GM21423 (cell line): ENCODE data around the gene MATN4.

Experiments used
- ATAC-seq: cut with Tn5 transposase; IDR thresholded peaks from one replicate; pipeline ENCODE4 v1.9.1; 2021; ENCODE audit warnings: mild to moderate bottlenecking, moderate library complexity; ENCODE audit not compliant: unreplicated experiment

Gene MATN4

DNA sequence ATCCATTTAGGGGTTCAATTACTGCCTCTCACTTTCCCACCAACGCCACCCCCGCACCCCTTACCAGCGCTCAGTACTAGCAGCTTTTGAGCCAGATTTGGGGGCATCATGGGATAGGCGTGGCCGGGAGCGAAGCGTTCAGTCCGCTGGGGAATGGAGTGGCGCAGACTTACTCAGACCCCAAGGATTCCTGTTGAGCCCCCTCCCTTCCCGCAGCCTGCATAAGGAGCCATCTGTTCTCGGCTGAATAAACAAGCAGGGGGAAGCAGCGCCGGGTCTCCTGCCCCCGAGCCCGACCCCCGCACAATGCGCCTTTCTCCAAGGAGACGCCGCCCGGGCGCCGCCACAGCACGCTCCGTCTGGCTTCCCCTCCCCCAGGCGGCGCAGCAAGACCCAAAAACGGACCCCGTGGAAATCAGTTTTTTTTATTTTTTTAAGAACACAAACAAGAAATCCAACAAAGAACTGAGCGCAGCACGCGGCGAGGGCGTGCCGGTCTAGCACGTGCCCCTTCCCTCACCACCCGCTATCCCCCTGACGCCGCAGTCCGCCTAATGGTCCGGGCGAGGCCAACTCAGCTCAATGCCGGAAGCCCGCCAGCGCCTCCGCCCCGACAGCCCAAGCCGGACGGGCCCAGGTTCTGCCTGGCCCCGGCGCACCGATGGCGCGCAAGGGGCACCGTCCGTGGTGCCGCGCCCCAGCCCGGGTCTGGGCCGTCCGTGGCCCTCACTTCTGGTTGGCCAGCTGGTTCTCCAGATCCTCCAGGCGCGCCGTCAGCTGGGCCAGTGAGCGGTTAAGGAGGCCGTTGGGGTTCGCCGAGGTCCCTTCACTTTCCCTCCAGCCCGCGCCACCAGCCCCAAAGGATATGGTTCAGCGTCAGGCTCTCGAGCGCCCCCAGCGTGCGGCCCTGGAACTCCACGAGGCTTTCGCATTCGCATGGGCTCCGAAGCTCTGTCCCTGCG lies 14.8 kb downstream of the MATN4 start:
- peak; percentile 52 for ATAC-seq

DNA sequence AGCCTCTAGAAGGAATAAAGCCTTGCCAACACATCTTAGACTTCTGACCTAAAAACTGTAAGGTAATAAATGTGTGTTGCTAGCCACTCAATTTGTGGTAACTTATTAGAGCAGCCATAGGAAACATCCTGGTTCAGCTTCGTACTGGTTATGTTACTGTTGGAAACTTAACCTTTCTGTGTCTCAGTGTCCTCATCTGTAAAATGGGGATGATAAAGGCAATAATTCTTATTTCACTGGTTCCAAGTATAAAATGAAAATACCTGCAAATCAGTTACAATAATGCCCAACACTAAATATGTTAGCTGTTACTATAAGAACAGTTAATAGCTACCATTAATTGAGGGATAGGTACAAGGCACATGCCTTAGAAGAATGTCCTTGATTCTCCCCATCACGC lies 15.8 kb downstream of the MATN4 start:
- no peak for ATAC-seq

DNA sequence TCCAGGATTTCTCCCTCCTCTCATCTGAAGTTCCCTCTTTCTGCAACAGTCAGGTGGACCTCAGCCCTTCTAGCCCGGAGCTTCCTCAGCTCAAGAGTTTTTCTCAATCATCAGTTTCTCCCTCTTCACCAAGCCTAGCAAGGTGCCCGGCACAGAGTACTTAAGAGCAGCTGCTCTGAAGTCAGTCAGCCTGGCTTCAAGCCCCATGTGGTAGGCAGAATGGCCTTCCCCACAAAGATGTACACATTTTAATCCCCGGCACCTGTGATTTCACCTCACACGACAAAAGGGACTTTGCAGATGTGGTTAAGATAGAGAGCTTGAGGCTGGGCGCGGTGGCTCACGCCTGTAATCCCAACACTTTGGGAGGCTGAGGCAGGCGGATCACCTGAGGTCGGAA lies 16.6 kb downstream of the MATN4 start:
- ATAC-seq, result no peak

DNA sequence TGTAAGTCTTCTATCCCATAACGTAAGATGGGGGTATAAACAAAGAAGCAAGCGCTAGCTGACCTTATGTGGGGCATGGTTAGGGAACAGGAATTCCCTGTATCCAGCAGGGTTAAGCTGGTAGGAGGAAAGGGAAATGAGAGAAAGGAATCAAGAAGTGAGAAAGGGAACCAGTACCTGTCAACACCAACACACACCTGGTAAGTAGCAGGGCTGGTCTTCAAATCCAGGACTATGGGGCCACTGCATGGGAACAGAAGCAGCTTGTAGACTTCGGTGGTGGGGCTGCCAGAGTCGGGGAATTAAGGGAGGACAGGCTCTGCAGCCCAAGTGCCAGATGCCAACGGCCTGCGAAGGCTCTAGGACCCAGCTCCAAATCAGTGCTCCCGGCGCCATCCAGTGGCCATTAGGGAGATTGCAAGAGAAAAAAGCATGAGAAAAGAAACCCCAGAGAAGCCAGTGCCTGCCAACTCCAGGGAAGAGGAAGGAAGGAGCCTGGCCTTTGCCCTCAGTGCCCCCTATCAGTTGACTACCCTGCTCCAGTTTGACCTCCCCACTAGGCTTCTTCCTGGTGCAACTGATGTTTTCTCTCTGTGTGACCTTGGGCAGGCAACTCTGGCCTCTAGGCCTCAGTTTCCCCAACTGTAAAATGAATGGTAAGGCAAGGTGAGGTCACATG lies 17.3 kb downstream of the MATN4 start:
- ATAC-seq, result no peak

DNA sequence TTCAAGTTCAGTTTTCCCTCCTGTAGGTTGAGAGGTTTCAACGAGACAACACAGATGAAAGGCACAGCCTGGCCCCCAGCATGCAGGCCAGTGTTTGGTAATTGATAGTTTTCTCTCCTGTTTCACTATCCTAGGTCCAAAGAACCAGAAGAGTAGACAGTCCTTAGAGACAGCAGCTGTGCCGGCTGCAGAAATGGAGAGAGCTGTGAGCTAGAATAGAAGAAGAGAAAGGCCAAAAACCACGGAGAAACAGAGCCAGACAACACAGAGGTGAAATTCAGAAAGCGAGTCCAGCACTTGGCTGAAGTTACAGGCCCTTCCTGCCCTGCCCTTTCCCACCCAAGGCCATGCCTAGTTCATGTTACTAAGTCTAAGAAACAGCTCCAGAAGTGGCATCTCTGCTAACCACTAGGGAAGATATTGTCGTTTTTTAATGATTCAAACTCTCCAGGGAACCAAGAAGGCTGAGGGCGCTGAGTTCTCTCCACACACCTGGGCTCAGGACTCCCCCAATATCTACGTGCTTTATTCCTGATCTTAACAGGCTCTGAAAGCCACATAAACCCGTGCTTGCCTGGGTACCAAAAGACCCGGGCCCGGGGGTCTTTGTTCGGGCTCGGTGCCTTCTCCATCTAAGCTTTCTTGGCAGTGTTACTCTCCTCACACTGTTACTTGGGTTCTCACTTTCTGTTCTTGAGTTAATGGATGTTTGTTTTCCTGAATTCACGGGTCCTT lies 18.0 kb downstream of the MATN4 start:
- no peak for ATAC-seq

DNA sequence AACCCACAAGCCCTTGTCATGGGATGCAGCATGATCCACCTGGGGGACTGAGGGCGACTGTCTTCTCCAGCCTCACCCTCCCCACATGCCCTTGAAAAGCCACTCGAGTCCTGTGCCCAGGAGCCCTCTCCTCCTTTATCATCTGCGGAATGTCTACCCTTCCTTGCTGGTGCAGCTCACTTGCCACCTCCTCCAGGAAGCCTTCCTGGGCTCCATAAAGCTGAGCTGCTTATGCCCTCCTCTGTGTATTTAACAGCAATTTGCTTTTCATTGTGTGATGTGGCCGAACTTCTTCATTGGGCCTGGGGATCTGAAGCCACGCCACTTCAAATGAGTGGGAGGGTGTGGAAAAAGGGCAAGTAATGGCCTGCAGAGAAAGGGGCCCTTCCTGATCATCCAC lies 19.2 kb downstream of the MATN4 start:
- no peak for ATAC-seq

DNA sequence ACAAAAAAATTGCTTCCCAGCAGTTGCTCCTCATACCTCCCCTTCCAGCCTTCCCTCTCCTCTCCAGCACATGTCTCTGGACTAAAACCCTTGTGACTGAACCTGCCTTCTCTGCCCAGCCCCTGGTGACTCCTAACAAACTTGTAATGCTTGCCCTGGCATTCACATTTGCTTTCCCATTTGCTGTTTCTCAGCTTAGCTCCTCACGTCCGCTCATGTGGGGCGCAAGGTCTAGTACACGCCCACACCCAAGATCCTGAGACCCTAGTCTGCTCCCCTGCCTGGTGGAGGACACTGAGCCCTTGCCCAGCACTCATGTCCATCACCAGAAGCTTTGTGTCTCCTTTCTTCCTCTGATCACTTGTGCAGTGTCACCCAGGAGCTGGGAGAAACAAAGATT lies 19.7 kb downstream of the MATN4 start:
- ATAC-seq, result no peak

DNA sequence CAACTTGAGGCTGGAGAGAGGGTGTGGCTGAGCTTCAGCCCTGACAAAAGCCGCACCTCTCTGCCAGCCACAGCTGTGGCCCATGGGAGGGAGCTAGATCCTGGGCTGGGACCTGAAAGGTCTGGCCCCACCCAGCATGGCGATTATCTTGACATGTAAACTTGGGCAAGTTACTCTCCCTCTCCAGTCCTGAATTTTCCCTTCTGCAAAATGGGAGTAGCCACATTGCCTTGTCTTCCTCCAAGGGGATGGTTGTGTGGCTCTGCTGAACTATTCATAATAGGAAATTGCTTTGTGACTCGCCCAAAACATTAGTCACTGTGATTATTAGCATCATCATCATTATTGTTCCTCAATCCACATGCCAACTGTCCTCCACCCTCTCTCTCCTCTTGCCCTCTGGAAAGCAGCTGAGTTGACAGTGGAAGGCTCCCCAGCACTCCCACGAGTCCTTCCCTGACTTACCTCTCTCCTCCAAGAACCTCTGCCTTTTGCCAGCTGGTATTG lies 24.5 kb downstream of the MATN4 start:
- no peak for ATAC-seq

DNA sequence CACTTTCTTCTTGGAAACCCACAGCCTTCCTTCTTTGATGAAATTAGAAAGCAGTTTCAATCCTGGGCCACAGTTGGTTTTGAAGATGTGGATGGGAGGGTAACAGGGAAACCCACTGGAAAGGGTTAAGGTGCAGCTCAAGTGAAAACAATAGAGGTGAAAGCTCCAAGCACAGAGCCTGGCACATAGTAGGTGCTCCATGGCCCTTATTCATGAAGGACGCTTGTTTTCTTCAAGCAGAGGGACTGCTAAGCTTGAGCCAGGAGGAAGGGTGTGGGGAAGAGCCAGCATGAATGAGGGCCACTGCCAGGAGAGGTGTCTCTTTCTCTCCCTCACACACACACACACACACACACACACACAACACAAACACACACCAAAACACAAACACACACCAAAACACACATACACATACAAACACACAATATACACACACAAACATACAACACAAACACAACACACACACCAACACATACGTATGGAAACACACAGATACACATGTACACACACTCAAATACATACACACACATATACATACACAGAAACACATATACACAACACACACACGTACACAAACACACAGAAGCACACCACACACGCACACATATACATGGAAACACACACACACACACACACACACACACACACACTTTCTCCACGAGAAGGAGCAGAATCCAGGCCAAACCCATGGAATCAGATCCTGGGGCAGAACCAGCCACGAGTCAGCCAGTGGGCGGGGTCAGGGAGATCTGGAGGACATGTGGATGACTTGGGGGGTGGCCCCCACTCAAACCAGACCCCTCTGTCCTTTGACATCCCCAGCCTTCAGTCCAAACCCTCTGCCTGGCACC lies 25.2 kb downstream of the MATN4 start:
- no peak for ATAC-seq

DNA sequence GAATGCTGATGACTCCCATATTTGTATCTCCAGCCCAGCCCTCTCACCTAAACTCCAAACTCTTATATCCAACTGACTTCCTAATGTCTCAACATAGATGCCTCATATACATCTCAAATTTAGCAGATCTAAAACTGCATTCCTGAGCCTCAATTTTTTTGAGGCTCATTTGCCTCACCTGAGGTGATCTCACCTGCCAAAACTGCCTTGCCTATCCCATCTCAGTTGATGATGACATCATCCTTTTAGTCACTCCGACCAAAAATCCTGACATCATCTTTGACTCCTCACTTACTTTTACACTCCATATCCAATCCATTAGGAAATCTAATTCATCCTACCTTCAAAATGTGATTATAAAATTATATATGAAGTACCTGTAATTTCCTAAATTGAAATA lies 28.1 kb downstream of the MATN4 start:
- ATAC-seq, result no peak

DNA sequence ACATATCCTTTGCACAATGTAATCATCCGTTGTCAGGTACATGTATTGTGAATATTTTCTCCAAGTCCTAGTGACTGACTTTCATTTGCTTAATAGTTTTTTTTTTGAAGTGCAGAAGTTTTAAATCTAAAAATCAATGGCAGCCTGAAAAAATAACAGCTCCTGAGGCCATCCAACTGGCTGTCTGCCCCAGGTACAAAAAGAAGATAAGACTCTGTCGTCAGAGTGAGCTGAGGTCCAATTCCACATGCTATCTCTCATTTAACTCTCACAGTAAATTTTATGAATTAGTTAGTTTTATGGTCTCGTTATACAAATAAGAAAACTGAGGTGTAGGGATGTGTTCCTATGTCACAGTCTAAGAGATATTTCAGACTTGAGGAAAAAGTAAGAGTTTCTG lies 32.8 kb downstream of the MATN4 start:
- ATAC-seq, result no peak

DNA sequence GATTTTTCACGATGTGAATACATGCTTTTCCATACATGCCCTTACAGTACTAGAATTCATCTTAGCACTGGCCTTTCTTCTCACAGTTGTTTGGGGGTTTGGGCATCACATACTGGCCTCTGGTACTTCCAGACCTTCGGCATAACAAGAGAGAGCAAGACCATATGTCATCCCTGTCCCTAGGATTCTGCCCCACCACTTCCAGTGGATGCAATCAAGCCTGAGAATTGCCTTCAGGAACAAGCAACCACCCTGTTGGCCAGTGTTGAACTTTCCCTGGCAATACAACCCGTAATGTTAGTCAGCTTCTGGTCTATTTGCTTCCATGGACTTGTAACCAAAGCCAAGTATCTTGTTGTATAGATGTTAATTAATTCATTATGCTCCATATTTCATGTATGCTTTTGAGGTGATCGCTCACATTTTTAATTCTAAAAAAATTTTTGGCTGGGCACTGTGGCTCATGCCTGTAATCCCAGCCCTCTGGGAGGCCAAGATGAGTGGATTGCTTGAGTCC lies 38.3 kb downstream of the MATN4 start:
- no peak for ATAC-seq

DNA sequence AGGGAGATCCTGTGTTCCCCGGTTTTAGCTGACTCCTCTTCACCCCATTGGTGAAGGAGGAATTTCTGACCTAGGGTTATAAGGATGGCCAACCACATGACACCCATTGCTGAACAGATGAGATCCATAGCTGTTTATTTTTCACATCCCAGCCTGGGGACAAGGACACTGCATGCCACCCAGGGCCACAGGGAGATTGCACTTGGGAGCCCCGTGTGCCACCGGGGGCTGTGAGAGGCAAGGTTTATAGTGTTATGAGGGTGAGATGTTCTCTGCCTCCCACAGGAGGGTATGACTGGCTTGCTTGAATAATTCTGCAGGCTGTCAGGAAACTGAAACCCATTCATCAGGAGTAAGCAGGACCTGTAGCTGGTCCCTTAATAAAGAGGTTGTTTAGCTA lies 39.0 kb downstream of the MATN4 start:
- ATAC-seq, result no peak

DNA sequence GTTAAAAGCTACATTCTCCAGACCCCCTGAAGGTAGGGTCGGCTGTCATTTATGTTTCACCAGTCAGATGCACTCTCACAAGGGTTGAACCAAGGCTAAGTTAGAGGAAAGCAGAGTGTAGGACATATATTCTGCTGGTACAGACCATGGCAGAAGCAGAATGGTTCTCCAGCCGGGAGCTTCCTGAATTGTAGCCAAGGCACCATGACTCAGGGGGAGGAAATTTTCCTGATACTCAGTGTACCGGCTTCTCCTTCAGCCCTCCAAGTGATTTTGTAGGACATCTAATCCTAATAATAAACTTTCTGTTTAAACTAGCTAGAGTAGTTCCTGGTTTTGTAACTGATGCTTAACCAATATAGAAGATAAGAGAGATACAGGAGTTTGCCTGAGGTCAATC lies 39.6 kb downstream of the MATN4 start:
- ATAC-seq, result no peak

DNA sequence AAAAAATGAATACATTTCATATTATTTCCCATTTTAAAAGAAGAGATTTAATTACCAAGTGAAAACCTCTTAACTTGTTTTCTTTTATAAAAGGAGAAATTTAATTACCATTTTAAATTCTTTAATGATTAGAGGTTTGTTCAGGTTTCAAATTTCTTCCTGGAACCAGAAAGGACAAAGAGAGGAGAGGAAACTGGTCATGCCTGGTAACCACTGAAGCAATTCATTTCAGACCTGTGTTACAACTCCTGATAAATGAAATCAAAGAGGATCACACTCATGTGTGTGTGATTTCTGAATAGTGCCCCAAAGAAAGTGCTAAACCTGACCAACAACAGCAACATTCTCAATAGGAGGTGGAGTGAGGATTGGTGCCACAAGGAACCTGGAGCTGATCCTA lies 41.1 kb downstream of the MATN4 start:
- ATAC-seq, result no peak

DNA sequence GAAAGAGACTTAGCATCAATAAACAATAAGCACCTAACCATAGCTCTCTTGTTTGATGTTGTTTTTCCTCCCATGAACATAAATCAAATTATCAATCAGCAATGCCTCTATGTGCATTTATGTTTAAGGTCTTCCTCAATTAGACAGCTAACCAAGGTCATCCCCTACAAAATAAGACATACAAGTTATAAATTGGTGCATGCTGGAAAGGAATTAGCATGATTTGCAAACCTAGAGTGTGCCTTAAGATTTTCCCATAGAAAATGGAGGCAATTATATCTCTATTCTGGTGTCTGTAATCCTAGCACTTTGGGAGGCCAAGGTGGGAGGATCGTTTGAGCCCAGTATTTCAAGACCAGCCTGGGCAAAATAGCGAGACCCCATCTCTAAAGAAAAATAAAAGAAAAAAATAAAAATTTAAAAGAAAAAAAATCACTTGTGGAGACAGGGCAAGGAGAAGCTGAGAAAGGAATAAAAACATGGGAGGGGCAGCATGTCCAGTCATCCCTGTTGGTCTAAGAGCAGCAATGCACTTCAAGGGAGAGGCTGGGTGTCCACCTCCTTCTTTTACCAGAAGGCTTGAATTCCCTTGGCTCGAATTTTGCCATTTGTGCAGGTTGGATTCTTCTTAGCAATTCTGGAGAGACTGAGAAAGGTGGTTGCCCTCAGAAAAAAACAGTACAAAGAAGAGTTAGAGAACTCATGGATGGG lies 44.4 kb downstream of the MATN4 start:
- ATAC-seq, result no peak

DNA sequence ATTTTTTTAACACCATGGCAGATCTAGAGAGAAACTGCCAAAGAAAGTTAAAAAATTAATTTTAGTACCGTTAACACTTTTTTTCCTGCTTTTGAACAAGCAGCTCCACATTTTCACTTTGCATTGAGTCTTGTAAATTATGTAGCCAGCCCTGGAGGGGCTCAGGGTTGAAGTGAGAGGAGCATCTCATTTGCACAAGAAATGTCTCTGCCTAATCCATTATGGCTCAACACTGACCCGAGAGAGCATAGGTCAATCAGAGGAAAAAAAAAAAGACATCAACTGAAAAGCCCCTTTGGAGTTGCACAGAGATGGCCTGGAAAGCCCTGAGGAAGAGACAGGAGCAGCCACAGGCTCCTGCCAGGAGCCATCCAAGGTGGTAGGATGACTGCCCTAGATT lies 49.4 kb downstream of the MATN4 start:
- ATAC-seq, result no peak

DNA sequence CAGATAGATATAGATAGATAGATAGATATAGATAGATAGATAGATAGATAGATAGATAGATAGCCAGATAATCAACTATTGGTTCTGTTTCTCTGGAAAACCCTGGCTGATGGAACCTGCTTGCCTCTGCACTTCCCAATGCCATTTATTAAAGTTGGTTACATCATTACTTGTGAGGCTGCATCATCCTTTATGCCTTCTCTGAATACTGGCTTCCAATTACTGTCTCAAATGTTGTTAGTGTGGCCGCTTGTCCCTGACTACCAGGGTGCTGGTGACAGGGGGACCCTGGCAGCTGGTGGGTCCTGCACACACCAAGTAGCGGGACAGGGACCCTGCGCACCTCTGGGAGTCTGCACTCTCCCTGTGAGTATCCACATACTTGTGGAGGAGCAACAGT lies 49.8 kb downstream of the MATN4 start:
- ATAC-seq, result no peak

DNA sequence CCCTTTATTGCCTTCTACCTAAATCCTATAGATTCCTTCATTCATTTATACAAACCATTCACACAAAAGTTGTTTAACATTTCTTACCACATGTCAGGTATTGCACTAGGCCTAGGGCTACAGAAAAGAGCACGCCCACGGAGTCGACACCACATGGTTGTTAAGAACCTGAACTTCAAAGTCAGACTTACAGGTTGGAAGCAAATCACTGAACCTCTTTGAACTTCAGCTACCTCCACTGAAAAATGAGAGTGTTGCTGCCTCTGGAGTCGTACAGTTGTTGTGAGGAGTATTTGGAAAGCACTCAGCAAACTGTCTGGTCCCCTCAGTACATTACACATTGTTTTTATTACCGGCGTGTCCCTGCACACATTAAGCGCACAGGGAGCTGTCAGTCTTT lies 50.4 kb downstream of the MATN4 start:
- ATAC-seq, result no peak

DNA sequence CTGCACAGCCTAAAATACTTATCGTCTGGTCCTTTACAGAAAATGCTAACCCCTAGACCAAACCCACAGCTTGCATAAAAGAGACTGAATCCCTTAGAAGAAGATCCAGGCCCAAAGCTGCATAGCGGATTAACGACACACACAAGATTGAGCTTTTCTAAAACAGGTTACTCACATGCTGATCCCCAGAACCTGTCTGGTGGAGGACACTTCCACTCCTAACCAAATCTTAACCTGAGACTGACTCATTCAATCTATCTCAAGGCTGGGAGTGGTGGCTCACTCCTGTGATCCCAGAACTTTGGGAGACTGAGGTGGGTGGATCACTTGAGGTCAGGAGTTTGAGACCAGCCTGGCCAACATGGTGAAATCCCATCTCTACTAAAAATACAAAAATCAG lies 50.9 kb downstream of the MATN4 start:
- no peak for ATAC-seq
